Hippocampal formation (tissue), 2 donors: ENCODE measurements around the gene ASB5.
"Not testable (repeated sequence)": the region's sequence is repeated elsewhere in the genome, so short reads cannot be mapped to it uniquely, and the experiment has no call there.

Experiments
- DNase-seq, 2 donors: peaks; one replicate each; lab custom pipeline; 2025; lab: John Stamatoyannopoulos, UW

The ASB5 gene

DNA sequence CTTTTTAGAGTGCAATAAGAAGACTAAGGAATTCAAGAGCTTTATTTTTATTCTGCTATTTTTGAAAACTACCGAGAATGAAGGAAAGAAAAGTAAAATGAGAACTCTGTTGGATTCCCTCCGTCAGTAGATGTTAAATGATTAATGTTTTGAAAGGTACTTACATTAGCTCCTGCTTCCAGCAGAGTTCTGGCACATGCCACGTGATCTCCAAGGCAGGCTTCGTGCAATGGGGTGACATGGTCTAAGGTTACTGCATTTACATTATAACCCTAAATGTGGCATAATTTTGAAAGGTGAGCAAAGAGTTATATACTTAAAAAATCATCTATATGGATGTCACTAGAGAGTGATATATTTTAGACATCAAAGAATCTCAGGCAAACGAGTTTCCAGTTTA lies 46.9 kb downstream of the ASB5 start:
- no peak for DNase-seq

DNA sequence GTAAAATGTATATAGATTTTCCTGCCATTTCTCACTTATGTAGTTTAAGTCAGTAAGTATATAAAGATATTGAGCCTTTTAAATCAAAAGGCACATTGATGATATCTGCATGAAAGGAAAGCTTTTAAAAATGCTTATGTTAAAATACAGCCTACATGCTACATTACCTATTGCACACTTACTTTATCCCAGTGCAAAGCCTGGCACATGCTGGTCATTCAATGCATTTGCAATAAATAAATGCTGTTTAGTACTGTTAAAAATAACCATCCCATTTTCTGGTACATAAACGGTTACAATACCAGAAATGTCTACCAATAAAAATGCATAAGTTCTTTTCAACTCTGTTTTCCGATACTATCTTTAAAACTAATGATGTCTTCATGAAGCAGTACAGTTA lies 51.5 kb downstream of the ASB5 start:
- no peak for DNase-seq

DNA sequence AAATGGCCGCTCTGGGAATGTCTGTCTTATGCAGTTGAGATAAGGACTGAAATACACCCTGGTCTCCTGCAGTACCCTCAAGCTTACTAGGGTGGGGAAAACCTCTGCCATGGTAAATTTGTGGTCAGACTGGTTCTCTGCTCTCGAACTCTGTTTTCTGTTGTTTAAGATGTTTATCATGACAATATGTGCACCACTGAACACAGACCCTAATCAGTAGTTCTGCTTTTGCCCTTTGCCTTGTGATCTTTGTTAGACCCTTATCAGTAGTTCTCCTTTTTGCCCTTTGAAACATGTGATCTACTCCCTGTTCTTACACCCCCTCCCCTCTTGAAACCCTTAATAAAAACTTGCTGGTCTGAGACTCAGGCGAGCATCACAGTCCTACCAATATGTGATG lies 56.7 kb downstream of the ASB5 start:
- not testable (repeated sequence) for DNase-seq

DNA sequence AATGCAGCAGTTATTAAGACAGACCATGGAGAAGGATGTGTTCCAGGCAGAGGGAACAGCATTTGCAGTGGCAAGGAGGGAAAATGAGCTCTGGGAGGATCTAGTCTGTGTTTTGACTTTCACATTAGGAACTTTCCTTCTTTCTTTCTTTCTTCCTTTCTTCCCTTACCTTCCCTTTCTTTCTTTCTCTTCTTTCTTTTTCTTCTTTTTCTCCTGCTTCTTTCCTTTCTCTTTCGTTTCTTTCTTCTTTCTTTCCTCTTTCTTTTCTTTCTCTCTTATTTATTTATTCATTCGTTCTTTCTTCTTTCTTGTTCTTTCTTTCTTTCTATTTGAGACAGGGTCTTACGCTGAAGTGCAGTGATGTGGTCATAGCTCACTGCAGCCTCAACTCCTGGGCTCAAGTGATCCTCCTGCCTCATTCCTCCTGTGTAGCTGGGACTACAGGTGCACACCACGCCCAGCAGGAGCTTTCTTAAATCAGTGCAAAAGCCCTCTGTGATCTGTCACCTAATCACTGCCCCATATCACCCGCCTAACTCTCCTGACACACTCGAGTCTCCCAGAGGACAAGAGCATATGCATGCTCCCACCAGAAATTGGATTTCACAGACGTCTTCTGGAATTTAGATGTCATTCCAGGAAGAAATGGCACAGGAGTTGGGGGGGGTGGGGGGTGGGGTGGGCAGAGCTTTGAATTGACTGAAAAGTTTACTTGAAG lies 58.3 kb downstream of the ASB5 start:
- no peak for DNase-seq

DNA sequence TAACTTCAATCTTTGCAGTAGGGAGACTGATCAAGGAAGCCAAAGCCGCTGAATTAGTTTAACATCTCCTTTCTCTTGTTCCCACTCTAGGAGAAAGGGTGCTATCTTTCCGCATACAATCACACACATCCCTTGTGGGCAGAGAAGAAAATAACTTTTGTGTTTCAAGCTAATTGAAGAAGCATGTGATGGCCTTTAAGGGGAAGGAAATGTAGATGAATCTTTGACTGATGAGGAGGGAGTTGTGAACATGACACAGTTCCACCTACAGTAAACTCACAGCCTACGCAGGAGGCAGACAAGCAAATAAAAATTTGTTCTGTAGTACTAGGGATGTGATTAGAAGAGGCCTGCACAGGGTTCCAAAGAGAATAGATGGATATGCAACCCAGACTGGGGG lies 58.9 kb downstream of the ASB5 start:
- DNase-seq: no peak

DNA sequence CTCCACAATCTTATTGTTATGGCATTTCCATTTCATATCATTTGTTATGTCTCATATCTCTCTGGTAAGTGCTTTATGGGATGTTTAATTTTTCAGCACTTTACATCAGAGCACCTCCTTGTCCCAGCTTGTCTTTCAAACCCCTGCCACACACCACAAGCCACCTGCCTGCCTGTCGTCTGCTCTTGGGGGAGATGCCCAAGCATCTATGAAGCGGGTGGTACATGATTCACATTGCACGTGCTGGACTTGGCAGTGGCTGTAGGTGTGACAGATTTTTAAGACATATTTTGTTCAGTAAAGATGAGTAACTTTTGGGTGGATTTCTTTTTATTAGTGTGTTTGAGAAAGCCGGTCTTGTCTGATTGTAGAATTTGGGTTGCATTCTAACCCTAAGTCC lies 59.5 kb downstream of the ASB5 start:
- no peak for DNase-seq

DNA sequence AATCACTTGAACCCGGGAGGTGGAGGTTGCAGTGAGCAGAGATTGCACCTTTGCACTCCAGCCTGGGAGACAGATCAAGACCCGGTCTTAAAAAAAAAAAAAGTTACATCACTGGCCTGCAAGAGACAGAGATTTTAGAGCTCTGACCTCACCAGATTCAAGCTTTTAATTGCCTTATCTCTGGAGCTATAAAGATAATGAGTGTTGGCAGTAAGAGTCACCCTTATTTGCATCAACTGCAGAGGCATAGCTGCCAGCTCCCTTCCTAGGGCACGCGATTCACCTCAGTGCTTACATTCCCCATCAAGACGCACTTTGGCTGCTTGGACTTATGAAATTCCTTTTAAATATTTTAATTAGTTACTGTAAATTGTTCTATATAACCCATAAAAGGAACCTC lies 61.2 kb downstream of the ASB5 start:
- no peak for DNase-seq

DNA sequence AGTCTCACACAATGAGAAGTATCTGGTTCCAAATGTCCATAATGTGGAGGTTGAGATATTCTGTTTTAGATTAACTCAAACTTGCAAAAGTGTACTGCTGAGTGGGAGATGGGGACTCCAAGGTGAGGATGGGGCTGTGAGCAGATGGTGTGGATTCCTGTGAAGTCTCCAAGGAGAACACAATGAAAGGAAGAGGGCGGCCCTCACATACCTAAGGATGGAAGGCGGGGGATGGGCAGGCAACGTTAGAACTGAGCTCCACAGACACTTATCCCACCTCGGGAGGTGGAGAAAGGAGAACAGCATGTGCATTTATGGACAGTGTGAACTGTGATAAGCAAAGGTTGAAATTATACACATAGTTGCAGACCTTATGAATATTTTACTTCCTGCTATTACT lies 63.7 kb downstream of the ASB5 start:
- no peak for DNase-seq

DNA sequence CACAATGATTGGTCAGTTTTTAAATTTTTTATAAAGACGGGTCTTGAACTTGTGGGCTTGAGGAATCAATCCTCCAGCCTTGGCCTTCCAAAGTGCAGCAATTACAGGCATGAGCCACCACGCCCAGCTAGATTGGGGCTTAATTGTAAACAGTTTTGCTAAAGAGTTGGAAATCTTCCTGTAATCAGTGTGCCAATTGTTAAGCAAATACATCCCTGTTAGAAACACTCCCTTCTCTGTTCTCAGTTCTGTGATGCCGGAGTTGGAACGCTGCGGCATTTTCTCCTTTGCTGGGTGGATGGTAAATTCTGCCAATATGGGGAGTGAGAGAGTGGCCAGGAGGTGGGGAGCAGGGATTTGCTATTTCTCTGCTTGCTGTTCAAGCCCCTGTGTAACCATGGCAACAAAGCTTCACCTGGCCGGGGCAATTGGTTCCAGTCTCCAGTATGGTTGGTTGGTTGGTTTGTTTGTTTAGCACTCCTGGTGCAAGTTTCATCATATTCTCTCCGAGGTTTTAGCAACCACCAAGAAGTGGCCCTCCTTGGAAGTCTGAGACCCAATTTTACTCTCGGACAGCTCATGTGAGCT lies 70.6 kb downstream of the ASB5 start:
- DNase-seq: no peak

DNA sequence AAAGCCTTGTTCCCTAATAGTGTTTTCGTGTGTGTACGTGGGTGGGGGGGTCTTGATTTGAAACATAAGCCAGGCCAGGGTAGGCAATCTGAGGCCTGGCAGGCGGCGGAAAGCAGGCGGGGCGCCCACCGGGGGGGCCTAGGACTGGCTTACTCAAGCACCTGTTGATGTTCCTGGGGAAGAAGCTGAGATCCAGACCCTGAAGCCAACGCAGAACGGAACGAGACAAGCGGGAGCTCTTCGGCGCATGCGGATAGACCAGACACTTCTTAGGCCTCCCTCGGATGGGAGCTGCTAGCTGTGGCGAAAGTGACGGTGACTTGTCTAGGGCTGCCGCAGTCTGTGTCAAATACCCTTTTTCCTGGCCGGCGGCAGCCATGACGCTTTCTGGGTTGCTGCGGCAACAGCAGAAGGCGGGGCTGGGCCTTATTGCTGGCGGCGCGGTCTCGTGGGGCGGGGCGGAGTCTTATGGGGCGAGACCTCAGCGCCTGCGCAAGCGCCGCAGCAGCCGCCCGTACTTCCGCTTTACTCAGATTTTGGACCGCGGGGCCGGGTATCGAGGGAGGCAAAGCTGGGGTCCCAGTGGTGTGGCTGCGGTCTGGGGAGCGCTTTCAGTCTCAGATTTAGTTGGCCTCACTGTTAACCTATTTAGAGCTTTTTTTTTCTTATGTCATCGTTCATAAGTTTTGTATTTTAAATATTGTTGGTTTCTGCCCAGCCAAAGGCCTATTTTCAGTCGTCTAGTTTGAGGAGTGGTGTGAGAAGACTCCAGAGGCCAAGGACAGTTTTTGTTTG lies 73.6 kb downstream of the ASB5 start, which contains the start of gene SPATA4:
Gene SPATA4, minus strand, starts transcription at position 402 of the 795 bp plus-strand sequence. Its CDS starts 23 bp downstream, at position 379.
- peak; percentile 89 to 90 for DNase-seq

DNA sequence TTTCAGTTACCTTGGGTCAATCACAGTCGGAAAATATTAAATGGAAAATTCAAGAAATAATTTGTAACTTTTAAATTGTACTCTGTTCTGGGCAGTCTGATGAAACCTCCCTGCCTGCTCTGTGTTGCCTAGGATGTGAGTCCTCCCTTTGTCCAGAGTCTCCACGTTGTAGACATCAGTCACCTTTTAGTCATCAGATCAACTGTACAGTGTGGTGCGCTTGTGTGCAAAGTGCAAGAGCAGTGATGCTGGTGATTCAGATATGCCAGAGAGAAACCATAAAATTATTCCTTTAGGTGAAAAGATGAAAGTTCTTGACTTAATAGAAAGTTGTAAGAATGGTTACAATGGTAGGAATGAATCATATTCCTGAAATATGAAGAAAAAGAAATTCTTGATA lies 75.1 kb downstream of the ASB5 start:
- DNase-seq: no peak

DNA sequence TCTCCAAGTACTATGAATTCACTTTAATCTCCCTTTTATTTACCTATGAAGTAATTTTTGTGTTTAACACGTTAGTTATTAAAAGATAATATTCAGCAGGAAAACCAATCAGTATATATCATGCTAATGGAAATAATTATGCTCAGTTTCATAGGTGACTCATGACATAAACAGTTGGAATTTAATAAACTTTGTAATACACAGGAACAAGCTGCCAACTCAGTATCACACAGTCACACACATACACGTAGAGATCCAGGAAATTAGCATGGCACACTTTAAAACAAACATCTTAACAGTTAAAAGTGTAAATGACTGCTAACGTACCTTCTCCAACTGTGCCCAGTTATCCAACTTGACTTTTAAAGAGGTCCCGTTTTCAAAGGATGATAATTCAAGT lies 75.9 kb downstream of the ASB5 start:
- no peak for DNase-seq

DNA sequence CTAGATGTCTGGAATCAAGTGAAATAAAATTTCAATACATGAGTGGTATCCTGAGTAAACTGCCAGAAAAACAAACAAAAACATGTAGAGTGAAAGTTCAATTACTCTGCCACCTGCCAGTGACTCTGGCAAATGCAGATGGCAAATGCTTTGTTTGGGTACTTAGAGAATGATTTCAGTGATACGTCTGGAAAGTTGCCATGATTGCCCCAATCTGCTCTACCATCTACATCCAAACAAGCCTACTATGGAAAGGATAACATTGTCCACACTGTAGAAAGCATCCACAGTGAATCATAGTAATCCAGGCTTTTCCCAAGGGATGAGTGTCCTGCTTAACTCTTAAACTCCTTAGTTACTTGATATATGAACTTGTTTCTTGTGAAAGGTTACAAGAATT lies 77.0 kb downstream of the ASB5 start:
- DNase-seq: no peak

DNA sequence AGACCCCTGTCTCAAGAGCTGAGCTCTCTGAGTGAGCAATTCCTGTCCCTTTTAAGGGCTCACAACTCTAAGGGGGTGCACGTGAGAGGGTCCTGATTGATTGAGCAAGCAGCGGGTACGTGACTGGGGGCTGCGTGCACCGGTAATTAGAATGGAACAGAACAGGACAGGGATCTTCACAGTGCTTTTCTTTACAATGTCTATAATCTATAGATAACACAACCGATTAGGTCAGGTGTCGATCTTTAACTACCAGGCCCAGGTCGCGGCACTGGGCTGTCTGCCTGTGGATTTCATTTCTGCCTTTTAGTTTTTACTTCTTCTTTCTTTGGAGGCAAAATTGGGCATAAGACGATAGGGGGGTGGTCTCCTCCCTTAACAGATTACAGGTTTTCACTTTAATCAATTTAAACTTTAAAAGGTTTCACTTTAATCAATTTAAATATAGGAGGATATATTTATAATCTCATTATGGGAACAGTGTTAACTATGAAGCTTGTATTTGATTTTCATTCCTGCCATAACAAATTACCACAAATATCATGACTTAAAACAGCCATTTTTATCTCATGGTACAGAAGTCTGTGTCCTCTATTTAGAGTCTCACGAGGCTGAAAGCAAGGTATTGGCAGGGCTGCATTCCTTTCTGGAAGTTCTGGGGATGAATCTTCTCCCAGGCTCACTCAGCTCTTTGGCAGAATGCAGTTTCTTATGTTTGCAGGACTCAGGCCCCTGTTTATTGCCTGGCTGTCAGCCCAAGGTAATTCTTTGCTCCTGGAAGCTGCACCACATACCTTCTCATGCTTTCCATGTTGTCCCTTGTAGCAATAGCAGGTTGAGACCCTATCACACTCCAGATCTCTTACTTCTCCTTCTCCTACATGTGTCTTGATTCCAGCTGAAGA lies 78.9 kb downstream of the ASB5 start:
- DNase-seq: no peak

DNA sequence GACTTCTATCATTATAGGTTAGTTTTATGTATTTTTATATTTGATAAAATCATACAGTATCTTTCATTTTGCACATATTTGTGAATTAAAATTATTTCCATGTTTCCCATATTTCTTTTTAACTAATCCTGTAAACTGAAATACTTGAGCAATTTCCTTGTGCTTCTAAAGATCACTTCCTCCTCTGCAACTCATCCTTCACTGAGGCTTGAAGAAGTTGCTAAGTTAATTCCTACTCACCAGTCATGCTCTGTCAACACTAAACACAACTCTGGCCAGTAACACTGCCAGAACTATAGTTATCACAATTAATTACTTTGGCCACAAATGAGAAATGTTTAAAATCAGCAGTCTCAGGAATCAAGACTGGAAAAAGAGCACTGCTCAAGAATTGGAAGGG lies 80.4 kb downstream of the ASB5 start:
- no peak for DNase-seq

DNA sequence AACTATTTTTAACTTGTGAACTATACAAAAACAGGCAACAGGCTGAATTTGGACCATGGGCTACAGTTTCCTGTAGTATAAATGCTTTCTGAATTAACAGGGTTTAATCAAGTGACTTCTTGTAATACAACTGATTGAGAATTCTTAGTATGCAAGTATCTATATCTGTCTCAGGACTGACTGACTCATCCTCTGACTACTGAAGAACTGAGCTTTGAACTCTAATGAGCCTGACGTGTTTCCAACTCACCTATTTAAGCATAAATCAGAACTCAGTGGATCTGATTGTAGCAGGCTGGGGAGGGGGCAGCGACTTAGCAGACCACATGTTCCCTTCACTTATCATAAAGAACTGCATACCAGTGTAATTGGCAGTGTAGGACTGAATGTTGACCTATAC lies 81.4 kb downstream of the ASB5 start:
- DNase-seq: no peak

DNA sequence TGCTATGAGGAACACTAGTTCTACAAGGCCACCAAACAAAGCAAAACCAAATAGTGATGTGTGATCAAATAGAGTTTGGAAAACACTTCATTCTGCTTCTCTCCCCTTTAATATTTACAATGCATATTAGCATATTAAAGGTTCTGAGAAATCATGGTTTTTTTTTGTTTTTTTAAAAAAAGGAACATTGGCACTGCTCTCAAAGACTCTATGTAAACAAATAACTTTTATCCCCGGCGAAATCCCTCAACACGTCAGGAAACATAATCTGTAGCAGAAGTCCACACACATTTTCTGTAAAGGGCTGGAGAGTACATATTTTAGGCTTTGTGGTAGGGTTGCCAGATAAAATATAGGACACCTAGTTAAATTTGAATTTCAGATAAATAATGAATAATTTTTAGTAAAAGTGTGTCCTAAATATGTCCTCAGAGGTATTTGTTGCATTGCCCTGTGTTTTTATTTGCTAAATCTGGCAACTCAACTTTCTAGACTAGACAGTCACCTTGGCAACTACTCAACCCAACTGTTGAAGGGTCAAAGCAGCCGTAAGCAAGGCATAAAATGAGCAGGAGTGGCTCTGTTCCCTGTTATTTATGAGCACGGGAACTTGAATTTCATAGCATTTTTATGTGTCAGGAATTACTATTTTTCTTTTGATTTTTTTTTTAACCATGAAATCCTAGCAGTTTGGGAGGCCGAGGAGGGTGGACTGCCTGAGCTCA lies 82.2 kb downstream of the ASB5 start:
- DNase-seq: no peak

DNA sequence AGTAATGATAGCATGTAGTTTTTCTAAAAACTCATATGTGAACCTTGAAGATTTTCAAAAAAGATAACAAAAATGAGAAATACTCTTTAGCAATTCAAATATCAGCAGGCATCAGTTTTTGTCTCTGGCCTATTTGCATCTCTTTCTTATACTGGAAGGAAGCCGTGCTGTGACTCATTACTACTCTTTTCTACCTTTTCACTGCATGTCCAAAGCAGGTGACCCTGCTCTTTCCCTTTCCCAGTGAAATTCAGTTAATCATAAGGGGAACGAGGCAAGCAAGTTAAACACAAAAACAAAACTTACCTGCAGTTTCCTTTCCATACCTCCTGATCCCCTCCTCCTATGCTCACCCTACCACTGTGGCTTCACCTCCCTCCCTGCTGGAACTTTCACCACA lies 83.0 kb downstream of the ASB5 start:
- DNase-seq: no peak

DNA sequence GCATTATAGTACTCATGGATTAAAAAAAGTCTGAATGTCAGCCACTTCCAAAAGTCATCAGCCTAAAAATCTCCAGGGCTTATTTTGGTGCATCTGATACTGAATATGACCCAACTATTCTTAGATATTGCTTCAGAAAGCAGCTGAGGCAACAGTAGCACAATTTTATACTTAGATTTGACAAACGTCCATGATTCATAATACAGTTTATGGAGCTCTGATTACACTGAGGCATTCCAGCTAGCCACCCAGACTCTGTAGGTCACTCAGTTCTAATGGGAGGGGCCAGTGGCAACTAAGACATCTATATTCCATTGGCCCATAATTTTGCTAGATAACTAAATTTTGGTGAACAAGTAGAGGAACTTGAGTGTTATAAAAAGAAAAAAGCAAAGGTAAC lies 84.0 kb downstream of the ASB5 start:
- no peak for DNase-seq
